HEK293T (cell line): ENCODE results near the gene PKM.

Source experiments
- ARNT ChIP-seq: fragments of 450-650 bp; IDR thresholded peaks from 2 replicates; pipeline ENCODE4 v1.6.1; 2017; ENCODE audit warnings: mild to moderate bottlenecking
- ELF4 ChIP-seq: fragments of 450-650 bp; IDR thresholded peaks from 2 replicates; pipeline ENCODE4 v1.6.1; 2017; ENCODE audit warnings: antibody characterized with exemption
- FOXA1 ChIP-seq: fragments of 450-650 bp; IDR thresholded peaks from 2 replicates; pipeline ENCODE4 v1.6.1; 2016; ENCODE audit warnings: mild to moderate bottlenecking
- FOXK2 ChIP-seq: fragments of 450-650 bp; IDR thresholded peaks from 2 replicates; pipeline ENCODE4 v1.6.1; 2016; ENCODE audit warnings: mild to moderate bottlenecking
- FOXM1 ChIP-seq: fragments of 450-650 bp; IDR thresholded peaks from 2 replicates; pipeline ENCODE4 v1.6.1; 2017; ENCODE audit warnings: mild to moderate bottlenecking, borderline replicate concordance
- HDGF ChIP-seq: fragments of 450-650 bp; IDR thresholded peaks from 2 replicates; pipeline ENCODE4 v1.6.1; 2017; ENCODE audit warnings: antibody characterized with exemption, borderline replicate concordance
- SP1 ChIP-seq: fragments of 450-650 bp; IDR thresholded peaks from 2 replicates; pipeline ENCODE4 v1.6.1; 2017
- SUZ12 ChIP-seq: fragments of 450-650 bp; IDR thresholded peaks from 2 replicates; pipeline ENCODE4 v1.6.1; 2016; ENCODE audit warnings: mild to moderate bottlenecking
- ZNF384 ChIP-seq: fragments of 450-650 bp; IDR thresholded peaks from 2 replicates; pipeline ENCODE4 v1.6.1; 2016
- TF ChIP-seq, protein P1 (sequence below): fragments of 450-650 bp; IDR thresholded peaks from 2 replicates; pipeline ENCODE4 v1.6.1; 2016

DNA sequence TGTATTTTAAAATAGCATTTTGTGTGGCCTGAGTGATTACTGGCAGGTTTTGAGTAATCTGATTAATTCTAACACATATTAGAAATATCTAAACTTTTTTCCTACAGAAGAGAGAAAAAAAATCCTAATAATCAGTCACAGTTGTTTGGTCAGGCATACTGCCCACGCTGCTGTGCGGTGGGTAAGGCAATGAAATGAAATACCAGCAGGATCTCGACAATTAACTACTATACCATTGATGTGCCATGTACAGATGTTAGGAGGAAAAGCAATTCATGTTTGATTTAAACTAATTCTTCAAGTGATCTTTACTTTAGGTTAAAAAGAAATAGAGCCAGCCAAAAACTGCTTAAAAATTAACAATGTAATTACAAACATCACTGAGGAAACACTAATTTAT is 38.6 kb downstream of the PKM start:
- no peak for TF ChIP-seq ELF4
- no peak for TF ChIP-seq SP1
- TF ChIP-seq ARNT = no peak
- TF ChIP-seq HDGF = no peak
- no peak for TF ChIP-seq FOXM1
- TF ChIP-seq SUZ12 = no peak
- TF ChIP-seq ZNF384 = no peak
- TF ChIP-seq, protein P1, sequence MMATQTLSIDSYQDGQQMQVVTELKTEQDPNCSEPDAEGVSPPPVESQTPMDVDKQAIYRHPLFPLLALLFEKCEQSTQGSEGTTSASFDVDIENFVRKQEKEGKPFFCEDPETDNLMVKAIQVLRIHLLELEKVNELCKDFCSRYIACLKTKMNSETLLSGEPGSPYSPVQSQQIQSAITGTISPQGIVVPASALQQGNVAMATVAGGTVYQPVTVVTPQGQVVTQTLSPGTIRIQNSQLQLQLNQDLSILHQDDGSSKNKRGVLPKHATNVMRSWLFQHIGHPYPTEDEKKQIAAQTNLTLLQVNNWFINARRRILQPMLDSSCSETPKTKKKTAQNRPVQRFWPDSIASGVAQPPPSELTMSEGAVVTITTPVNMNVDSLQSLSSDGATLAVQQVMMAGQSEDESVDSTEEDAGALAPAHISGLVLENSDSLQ = no peak
- no peak for TF ChIP-seq FOXK2
- no peak for TF ChIP-seq FOXA1
